HEK293 (cell line): ENCODE measurements around the gene ATG2A.
A peak's percentile ranks its signal among the peaks of the same experiment; 100 is the strongest.

Source experiments
- CTCF ChIA-PET: fragments of 350-600 bp; formaldehyde crosslinking; extraction: SDS; loops from one replicate; lab custom pipeline; 2021; ENCODE audit warnings: antibody characterized with exemption; lab: Yijun Ruan, JAX
- POLR2A ChIA-PET: fragments of 300-600 bp; formaldehyde crosslinking; extraction: SDS; loops from one replicate; lab custom pipeline; 2020; ENCODE audit warnings: antibody characterized with exemption, inconsistent platforms; lab: Yijun Ruan, JAX
- H3K27ac ChIP-seq: fragments of 200-500 bp; sonication (Bioruptor generic); 2 replicates; pipeline ENCODE4 v1.5.1; 2014; ENCODE audit warnings: low read depth, low read length, control low read depth, inconsistent platforms; ENCODE audit errors: extremely low read depth
- H3K36me3 ChIP-seq, 2 experiments: fragments of 200-500 bp in 1 of 2; sonication (Bioruptor generic) in 1 of 2; 1 replicate in 1 of 2; 2 replicates in 1 of 2; pipeline ENCODE4 v1.5.1; 2014 to 2017; ENCODE audit warnings: inconsistent platforms in 2 of 2, low read length in 2 of 2; ENCODE audit not compliant: control insufficient read depth in 2 of 2, insufficient read depth in 1 of 2
- H3K4me1 ChIP-seq: fragments of 200-500 bp; sonication (Bioruptor generic); 2 replicates; pipeline ENCODE4 v1.5.1; 2014; ENCODE audit warnings: mild to moderate bottlenecking, low read length, inconsistent platforms; ENCODE audit not compliant: control insufficient read depth, insufficient read depth
- H3K4me3 ChIP-seq: 2 replicates; pipeline ENCODE4 v1.5.1; 2011; ENCODE audit warnings: low read depth, mild to moderate bottlenecking, control low read depth, low read length, moderate library complexity
- H3K9me3 ChIP-seq: fragments of 200-500 bp; sonication (Bioruptor generic); 2 replicates; pipeline ENCODE4 v1.5.1; 2014; ENCODE audit warnings: low read depth, low read length, inconsistent platforms; ENCODE audit not compliant: control insufficient read depth, insufficient read depth
- HOXD13 ChIP-seq: sonication (generic); formaldehyde crosslinking; IDR thresholded peaks from 2 replicates; pipeline ENCODE4 v1.8.0; 2022; ENCODE audit warnings: missing genetic modification reagents, borderline replicate concordance
- KLF17 ChIP-seq: fragments of 450-650 bp; formaldehyde crosslinking; IDR thresholded peaks from 2 replicates; pipeline ENCODE4 v1.5.1; 2016; ENCODE audit warnings: missing biosample characterization, missing genetic modification characterization
- KLF9 ChIP-seq: fragments of 450-650 bp; formaldehyde crosslinking; IDR thresholded peaks from 2 replicates; pipeline ENCODE4 v1.5.1; 2016; ENCODE audit warnings: missing biosample characterization, missing genetic modification characterization, low read depth
- OSR2 ChIP-seq: fragments of 450-650 bp; formaldehyde crosslinking; IDR thresholded peaks from 2 replicates; pipeline ENCODE4 v1.5.1; 2016; ENCODE audit warnings: missing biosample characterization, missing genetic modification characterization
- SALL2 ChIP-seq: fragments of 450-650 bp; formaldehyde crosslinking; IDR thresholded peaks from 2 replicates; pipeline ENCODE4 v1.5.0; 2017; ENCODE audit warnings: missing biosample characterization, mild to moderate bottlenecking, missing genetic modification characterization, borderline replicate concordance
- SCRT1 ChIP-seq: fragments of 450-650 bp; formaldehyde crosslinking; IDR thresholded peaks from 2 replicates; pipeline ENCODE4 v1.5.1; 2016; ENCODE audit warnings: missing biosample characterization, missing genetic modification characterization, borderline replicate concordance
- TRIM28 ChIP-seq: IDR thresholded peaks from 2 replicates; pipeline ENCODE4 v1.6.1; 2011; ENCODE audit warnings: low read length, control low read depth, borderline replicate concordance
- ZBTB11 ChIP-seq: fragments of 450-650 bp; formaldehyde crosslinking; conservative IDR thresholded peaks from 2 replicates; pipeline ENCODE4 v1.5.1; 2016; ENCODE audit warnings: low read depth, missing biosample characterization, missing genetic modification characterization
- ZBTB17 ChIP-seq: fragments of 450-650 bp; formaldehyde crosslinking; IDR thresholded peaks from 2 replicates; pipeline ENCODE4 v1.5.1; 2016; ENCODE audit warnings: missing biosample characterization, missing genetic modification characterization
- ZBTB6 ChIP-seq: fragments of 450-650 bp; formaldehyde crosslinking; IDR thresholded peaks from 2 replicates; pipeline ENCODE4 v1.5.1; 2017; ENCODE audit warnings: missing biosample characterization, missing genetic modification characterization
- ZNF146 ChIP-seq: fragments of 450-650 bp; formaldehyde crosslinking; IDR thresholded peaks from 2 replicates; pipeline ENCODE4 v1.5.1; 2016; ENCODE audit warnings: missing biosample characterization, missing genetic modification characterization
- ZNF16 ChIP-seq: fragments of 450-650 bp; formaldehyde crosslinking; IDR thresholded peaks from 2 replicates; pipeline ENCODE4 v1.5.1; 2016; ENCODE audit warnings: low read depth, missing biosample characterization, missing genetic modification characterization
- ZNF2 ChIP-seq: fragments of 450-650 bp; formaldehyde crosslinking; IDR thresholded peaks from 2 replicates; pipeline ENCODE4 v1.5.1; 2016; ENCODE audit warnings: missing biosample characterization, missing genetic modification characterization
- ZNF211 ChIP-seq: fragments of 450-650 bp; formaldehyde crosslinking; IDR thresholded peaks from 2 replicates; pipeline ENCODE4 v1.5.1; 2016; ENCODE audit warnings: low read depth, missing biosample characterization, missing genetic modification characterization
- ZNF214 ChIP-seq: fragments of 450-650 bp; formaldehyde crosslinking; IDR thresholded peaks from 2 replicates; pipeline ENCODE4 v1.5.1; 2017; ENCODE audit warnings: missing biosample characterization, mild to moderate bottlenecking, missing genetic modification characterization, borderline replicate concordance
- ZNF280C ChIP-seq: fragments of 450-650 bp; formaldehyde crosslinking; IDR thresholded peaks from 2 replicates; pipeline ENCODE4 v1.5.1; 2016; ENCODE audit warnings: missing biosample characterization, missing genetic modification characterization
- ZNF391 ChIP-seq: fragments of 450-650 bp; formaldehyde crosslinking; IDR thresholded peaks from 2 replicates; pipeline ENCODE4 v1.5.1; 2016; ENCODE audit warnings: low read depth, missing biosample characterization, missing genetic modification characterization, borderline replicate concordance
- ZNF449 ChIP-seq: fragments of 450-650 bp; formaldehyde crosslinking; IDR thresholded peaks from 2 replicates; pipeline ENCODE4 v1.5.1; 2017; ENCODE audit warnings: missing biosample characterization, mild to moderate bottlenecking, missing genetic modification characterization, moderate library complexity
- ZNF585B ChIP-seq: fragments of 450-650 bp; formaldehyde crosslinking; IDR thresholded peaks from 2 replicates; pipeline ENCODE4 v1.5.1; 2016; ENCODE audit warnings: missing biosample characterization, missing genetic modification characterization
- ZNF645 ChIP-seq: fragments of 450-650 bp; formaldehyde crosslinking; IDR thresholded peaks from 2 replicates; pipeline ENCODE4; 2016; ENCODE audit warnings: missing biosample characterization, missing genetic modification characterization
- ZNF768 ChIP-seq: fragments of 450-650 bp; formaldehyde crosslinking; IDR thresholded peaks from 2 replicates; pipeline ENCODE4 v1.5.1; 2018; ENCODE audit warnings: missing biosample characterization, mild to moderate bottlenecking, missing genetic modification characterization
- ZSCAN30 ChIP-seq: fragments of 450-650 bp; IDR thresholded peaks from 2 replicates; pipeline ENCODE4 v1.5.1; 2018; ENCODE audit warnings: missing biosample characterization, mild to moderate bottlenecking, missing genetic modification characterization, moderate library complexity

The ATG2A gene

GRCh38 chr11:64885367-64886286 lies 31.4 kb downstream of the ATG2A start:
- Histone ChIP-seq H3K4me3 (no peak overlapping the region), H3K9me3 (no peaks in the 10 kb centered on the region), H3K27ac (no peak overlapping the region), H3K4me1 (no peaks in the 10 kb centered on the region), H3K36me3 (no peaks in the 10 kb centered on the region)
- CTCF ChIA-PET, result interaction anchor here (0.7 to 5.2 kb wide), 8 partner anchors 8 to 129 kb away, joined by 3 to 83 read pairs (median 6); partner anchors contain the start of gene ARL2
- POLR2A ChIA-PET, result interaction anchor here (1.3 to 1.4 kb wide), 2 partner anchors 9 to 128 kb away, joined by 3 read pairs; partner anchors contain the start of gene ARL2
- TF ChIP-seq ZNF645 (tag by site-specific recombination) (no peak), TRIM28 (0 out of 2 replicates have a peak, but pooled peaks have one; percentile 24), SCRT1 (no peak), ZNF280C (no peak), ZBTB17 (tag by site-specific recombination) (0 out of 2 replicates have a peak, but pooled peaks have one; percentile 20), ZNF214 (tag by site-specific recombination) (no peak), ZNF585B (no peak), ZSCAN30 (no peak), ZNF146 (no peak), ZBTB6 (tag by site-specific recombination) (no peak), OSR2 (no peak), ZNF2 (tag by site-specific recombination) (no peak), SALL2 (tag by site-specific recombination) (no peak), ZNF449 (tag by site-specific recombination) (peak; percentile 44; the same call in 1 of the 2 replicates), ZNF16 (tag by site-specific recombination) (no peak), KLF17 (tag by site-specific recombination) (no peak), HOXD13 (CRISPR knock-in tag) (no peak), ZBTB11 (no peak), KLF9 (no peak), ZNF768 (no peak), ZNF211 (no peak), ZNF391 (tag by site-specific recombination) (no peak)
